Uterus (tissue), 4 donors: ENCODE results near the gene CATSPERD. TPM values are rescaled to one million over a fixed set of nuclear protein-coding genes. Genes with fewer than 3 reads are reported as not detected.
"Not testable (repeated sequence)": the region's sequence is repeated elsewhere in the genome, so short reads cannot be mapped to it uniquely, and the experiment has no call there.

ENCODE experiments used
- DNase-seq, 2 donors: peaks; one replicate each; pipeline ENCODE4 v3.0.0-alpha.2; 2019 to 2020
- H3K27ac ChIP-seq, 2 donors: fragments of 200-600 bp; sonication (generic); 1 replicate in 1 of 2; 2 replicates in 1 of 2; pipeline ENCODE4 v1.5.1; 2016 to 2018
- H3K27me3 ChIP-seq, 2 donors: fragments of 200-600 bp; sonication (generic); one replicate each; pipeline ENCODE4 v1.5.1; 2018 to 2019; ENCODE audit warnings: control low read depth in 1 of 2
- H3K36me3 ChIP-seq, 2 donors: fragments of 200-600 bp; sonication (generic); one replicate each; pipeline ENCODE4 v1.5.1; 2019; ENCODE audit warnings: control low read depth in 1 of 2
- H3K4me1 ChIP-seq, 2 donors: fragments of 200-600 bp; sonication (generic); one replicate each; pipeline ENCODE4 v1.5.1; 2018 to 2019; ENCODE audit warnings: control low read depth in 1 of 2
- H3K4me3 ChIP-seq, 2 donors: fragments of 200-600 bp; sonication (generic); 1 replicate in 1 of 2; 2 replicates in 1 of 2; pipeline ENCODE4 v1.5.1; 2018 to 2019; ENCODE audit warnings: mild to moderate bottlenecking in 1 of 2
- H3K9me3 ChIP-seq, 2 donors: fragments of 200-600 bp; sonication (generic); one replicate each; pipeline ENCODE4 v1.5.1; 2019; ENCODE audit warnings: control low read depth in 1 of 2
- POLR2A ChIP-seq, 2 donors: fragments of 450-650 bp; IDR thresholded peaks; one replicate each; pipeline ENCODE4 v1.6.1; 2016; ENCODE audit warnings: antibody characterized with exemption in 2 of 2, mild to moderate bottlenecking in 1 of 2, moderate library complexity in 1 of 2
- intact Hi-C: fragments of 100-400 bp; cut with DNase I; formaldehyde crosslinking; loops from one replicate; pipeline ENCODE4 v1.15.1; 2023; ENCODE audit warnings: low total_unique reads
- total RNA-seq, 4 donors: library from RNA; depleted of rRNA in 3 of 4; stranded (reverse); fragments of >200 nt in 3 of 4; gene quantifications; one replicate each; pipeline versions ENCODE4 v1.1.0 to v1.2.4, GENCODE V29; 2014 to 2023
- TF ChIP-seq, protein P1 (sequence below), 4 experiments: fragments of 200-600 bp in 2 of 4; fragments of 450-650 bp in 2 of 4; sonication (generic) in 2 of 4; IDR thresholded peaks; one replicate each; pipeline ENCODE4 v1.5.1; 2016 to 2019; ENCODE audit warnings: antibody characterized with exemption in 4 of 4, mild to moderate bottlenecking in 2 of 4, moderate library complexity in 1 of 4
- donor health status: DM: yes; HTN: yes; CAD: no.

The CATSPERD gene
- total RNA-seq, 4 donors from 2014 or later: not detected

DNA sequence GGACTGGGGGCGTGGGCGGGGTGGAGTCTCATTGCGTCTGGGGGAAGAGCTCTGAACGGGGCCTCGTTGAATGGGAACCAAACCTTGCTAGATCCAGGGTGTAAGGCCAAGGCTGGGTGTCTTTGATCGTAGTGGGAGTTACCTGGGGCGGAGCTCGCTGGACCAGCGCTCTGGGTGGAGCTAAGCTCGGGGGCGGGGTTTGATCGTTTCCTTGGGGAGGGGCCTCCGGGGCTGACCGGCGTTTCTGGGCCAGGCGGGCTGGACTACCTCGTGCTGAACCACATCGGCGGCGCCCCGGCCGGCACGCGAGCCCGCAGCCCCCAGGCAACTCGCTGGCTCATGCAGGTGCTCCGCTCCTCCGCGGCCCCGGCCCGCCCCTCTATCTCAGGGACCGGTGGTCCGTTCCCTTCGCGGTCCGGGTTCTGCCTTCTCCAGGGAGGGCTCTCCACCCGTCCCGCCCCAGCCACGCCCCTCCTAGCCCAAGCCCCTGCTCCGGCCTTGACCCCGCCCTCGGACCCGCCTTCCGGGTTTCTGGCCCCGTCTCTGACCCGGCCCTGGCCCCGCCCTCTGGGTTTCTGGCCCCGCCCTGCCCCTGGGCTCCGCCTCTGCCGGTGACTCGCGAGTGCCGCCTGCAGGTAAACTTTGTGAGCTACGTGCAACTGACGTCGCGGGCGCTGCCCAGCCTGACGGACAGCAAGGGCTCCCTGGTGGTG, 33.6 kb upstream of the CATSPERD start:
- TF ChIP-seq, protein P1, sequence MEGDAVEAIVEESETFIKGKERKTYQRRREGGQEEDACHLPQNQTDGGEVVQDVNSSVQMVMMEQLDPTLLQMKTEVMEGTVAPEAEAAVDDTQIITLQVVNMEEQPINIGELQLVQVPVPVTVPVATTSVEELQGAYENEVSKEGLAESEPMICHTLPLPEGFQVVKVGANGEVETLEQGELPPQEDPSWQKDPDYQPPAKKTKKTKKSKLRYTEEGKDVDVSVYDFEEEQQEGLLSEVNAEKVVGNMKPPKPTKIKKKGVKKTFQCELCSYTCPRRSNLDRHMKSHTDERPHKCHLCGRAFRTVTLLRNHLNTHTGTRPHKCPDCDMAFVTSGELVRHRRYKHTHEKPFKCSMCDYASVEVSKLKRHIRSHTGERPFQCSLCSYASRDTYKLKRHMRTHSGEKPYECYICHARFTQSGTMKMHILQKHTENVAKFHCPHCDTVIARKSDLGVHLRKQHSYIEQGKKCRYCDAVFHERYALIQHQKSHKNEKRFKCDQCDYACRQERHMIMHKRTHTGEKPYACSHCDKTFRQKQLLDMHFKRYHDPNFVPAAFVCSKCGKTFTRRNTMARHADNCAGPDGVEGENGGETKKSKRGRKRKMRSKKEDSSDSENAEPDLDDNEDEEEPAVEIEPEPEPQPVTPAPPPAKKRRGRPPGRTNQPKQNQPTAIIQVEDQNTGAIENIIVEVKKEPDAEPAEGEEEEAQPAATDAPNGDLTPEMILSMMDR (IDR thresholded peaks at IDR 0.05): peak; percentile 76 to 92 (median 89)
- peak; percentile 14 to 25 for TF ChIP-seq POLR2A (IDR thresholded peaks at IDR 0.05)
- H3K27me3 ChIP-seq: no peaks in the 10 kb centered on the region
- peak; percentile 97 to 98 for DNase-seq
- H3K4me1 ChIP-seq: peaks cover 0 to 6% of the 10 kb centered on the region in 2 donors
- intact Hi-C loops: no loop called here
- peak overlapping the region; percentile 56 to 78 for H3K27ac ChIP-seq
- no peaks in the 10 kb centered on the region for H3K9me3 ChIP-seq
- no peaks in the 10 kb centered on the region for H3K36me3 ChIP-seq
- peak overlapping the region; percentile 37 to 48 for H3K4me3 ChIP-seq

DNA sequence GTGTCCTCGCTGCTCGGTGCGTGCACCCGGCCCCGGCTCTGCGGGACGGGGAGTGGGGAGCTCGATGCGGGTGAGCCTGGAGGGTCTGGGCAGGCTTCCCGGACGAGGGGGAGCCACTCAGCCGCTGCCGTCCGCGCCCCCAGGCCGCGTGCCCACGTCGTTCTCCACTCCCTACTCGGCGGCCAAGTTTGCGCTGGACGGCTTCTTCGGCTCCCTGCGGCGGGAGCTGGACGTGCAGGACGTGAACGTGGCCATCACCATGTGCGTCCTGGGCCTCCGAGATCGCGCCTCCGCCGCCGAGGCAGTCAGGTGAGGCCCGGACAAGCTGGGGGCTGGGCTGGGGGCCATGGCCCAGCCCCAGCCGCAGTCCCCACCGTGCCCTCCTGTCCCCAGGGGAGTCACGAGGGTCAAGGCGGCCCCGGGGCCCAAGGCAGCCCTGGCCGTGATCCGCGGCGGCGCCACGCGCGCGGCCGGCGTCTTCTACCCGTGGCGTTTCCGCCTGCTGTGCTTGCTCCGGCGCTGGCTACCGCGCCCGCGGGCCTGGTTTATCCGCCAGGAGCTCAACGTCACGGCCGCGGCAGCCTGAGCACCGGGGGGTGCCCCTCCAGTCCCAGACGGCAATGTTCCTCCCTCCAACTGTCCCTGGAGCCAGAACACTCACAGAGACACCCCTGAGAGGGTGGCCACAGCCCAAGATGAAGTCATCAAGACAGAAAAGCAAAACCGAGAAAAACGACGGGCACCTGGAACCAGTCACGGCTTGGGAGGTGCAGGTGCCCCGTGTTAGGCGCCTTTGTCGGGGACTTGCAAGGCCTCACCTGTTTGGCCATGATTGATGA, 32.9 kb upstream of the CATSPERD start:
- no peak for DNase-seq
- intact Hi-C loops: no loop called here
- Histone ChIP-seq H3K27me3 (no peaks in the 10 kb centered on the region), H3K27ac (peak overlapping the region; percentile 56 to 78), H3K36me3 (no peaks in the 10 kb centered on the region), H3K4me1 (peaks cover 0 to 6% of the 10 kb centered on the region in 2 donors), H3K4me3 (peak overlapping the region; percentile 37 to 48), H3K9me3 (no peaks in the 10 kb centered on the region)
- TF ChIP-seq, protein P1 (IDR thresholded peaks at IDR 0.05): no peak
- TF ChIP-seq POLR2A (IDR thresholded peaks at IDR 0.05): no peak

GRCh38 chr19:5688262-5688881, 32.1 kb upstream of the CATSPERD start:
- H3K4me3 ChIP-seq, H3K4me1 ChIP-seq, H3K36me3 ChIP-seq, DNase-seq, H3K27me3 ChIP-seq, H3K27ac ChIP-seq, H3K9me3 ChIP-seq, intact Hi-C loops: not testable (repeated sequence)

GRCh38 chr19:5690125-5690954, 30.1 kb upstream of the CATSPERD start, which contains the start of gene RPL36:
TSS of gene RPL36 (plus strand) at chr19:5690295. CDS start at chr19:5690508, 213 bp downstream.
- Histone ChIP-seq H3K9me3 (no peaks in the 10 kb centered on the region), H3K27me3 (no peaks in the 10 kb centered on the region), H3K36me3 (no peaks in the 10 kb centered on the region), H3K4me1 (peaks cover 0 to 6% of the 10 kb centered on the region in 2 donors), H3K27ac (peak within 1 kb of the TSS; percentile 89 to 90), H3K4me3 (peak within 1 kb of the TSS; percentile 55 to 62)
- intact Hi-C loops: no loop called here
- DNase-seq: peak; percentile 97 to 99
- TF ChIP-seq, protein P1 (IDR thresholded peaks at IDR 0.05): peak; percentile 97 to 99 (median 98)
- peak; percentile 64 to 90 for TF ChIP-seq POLR2A (IDR thresholded peaks at IDR 0.05)
